Progenitor cell of endocrine pancreas (in vitro differentiated cells): ENCODE results near the gene WNT9A. TPM values are rescaled to one million over a fixed set of nuclear protein-coding genes. Genes with fewer than 3 reads are reported as not detected.

Experiments
- DNase-seq: peaks from one replicate; pipeline ENCODE4 v3.0.0; 2021; ENCODE audit warnings: low spot score; ENCODE audit not compliant: unreplicated experiment
- H3K27ac Mint-ChIP-seq: 2 replicates; pipeline ENCODE4 v1.8.0; 2021; ENCODE audit warnings: mild to moderate bottlenecking, moderate library complexity, mixed read lengths
- H3K27me3 Mint-ChIP-seq: 2 replicates; pipeline ENCODE4 v1.8.0; 2021; ENCODE audit warnings: mixed read lengths
- H3K36me3 Mint-ChIP-seq: 2 replicates; pipeline ENCODE4 v1.8.0; 2022; ENCODE audit warnings: mixed read lengths; ENCODE audit not compliant: insufficient read depth
- H3K4me1 Mint-ChIP-seq: 2 replicates; pipeline ENCODE4 v1.8.0; 2021; ENCODE audit warnings: low read depth, mixed read lengths
- H3K4me3 Mint-ChIP-seq: 2 replicates; pipeline ENCODE4 v1.8.0; 2021; ENCODE audit warnings: low read depth, mild to moderate bottlenecking, moderate library complexity, mixed read lengths
- H3K9me3 Mint-ChIP-seq: 2 replicates; pipeline ENCODE4 v1.8.0; 2021; ENCODE audit warnings: low read depth, mixed read lengths
- total RNA-seq: library from RNA; stranded (reverse); gene quantifications from 2 replicates; pipeline ENCODE4 v1.2.1, GENCODE V29; 2021
- TF ChIP-seq, protein P1 (sequence below): fragments of 200-600 bp; sonication (generic); IDR thresholded peaks from one replicate; pipeline ENCODE4 v1.5.0; 2021; ENCODE audit warnings: antibody characterized with exemption, mild to moderate bottlenecking; ENCODE audit not compliant: unreplicated experiment

WNT9A gene
- total RNA-seq, 1 donor from 2014 or later = 1.2 TPM

GRCh38 chr1:227890451-227891222, 57.1 kb downstream of the WNT9A start:
- TF ChIP-seq, protein P1, sequence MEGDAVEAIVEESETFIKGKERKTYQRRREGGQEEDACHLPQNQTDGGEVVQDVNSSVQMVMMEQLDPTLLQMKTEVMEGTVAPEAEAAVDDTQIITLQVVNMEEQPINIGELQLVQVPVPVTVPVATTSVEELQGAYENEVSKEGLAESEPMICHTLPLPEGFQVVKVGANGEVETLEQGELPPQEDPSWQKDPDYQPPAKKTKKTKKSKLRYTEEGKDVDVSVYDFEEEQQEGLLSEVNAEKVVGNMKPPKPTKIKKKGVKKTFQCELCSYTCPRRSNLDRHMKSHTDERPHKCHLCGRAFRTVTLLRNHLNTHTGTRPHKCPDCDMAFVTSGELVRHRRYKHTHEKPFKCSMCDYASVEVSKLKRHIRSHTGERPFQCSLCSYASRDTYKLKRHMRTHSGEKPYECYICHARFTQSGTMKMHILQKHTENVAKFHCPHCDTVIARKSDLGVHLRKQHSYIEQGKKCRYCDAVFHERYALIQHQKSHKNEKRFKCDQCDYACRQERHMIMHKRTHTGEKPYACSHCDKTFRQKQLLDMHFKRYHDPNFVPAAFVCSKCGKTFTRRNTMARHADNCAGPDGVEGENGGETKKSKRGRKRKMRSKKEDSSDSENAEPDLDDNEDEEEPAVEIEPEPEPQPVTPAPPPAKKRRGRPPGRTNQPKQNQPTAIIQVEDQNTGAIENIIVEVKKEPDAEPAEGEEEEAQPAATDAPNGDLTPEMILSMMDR = no peak
- no peaks in the 10 kb centered on the region for H3K36me3 Mint-ChIP-seq
- H3K9me3 Mint-ChIP-seq = no peaks in the 10 kb centered on the region
- peaks cover 4% of the 10 kb centered on the region for H3K27me3 Mint-ChIP-seq
- DNase-seq = peak; percentile 7
- H3K4me3 Mint-ChIP-seq = no peak overlapping the region
- no peak overlapping the region for H3K27ac Mint-ChIP-seq
- H3K4me1 Mint-ChIP-seq = peaks cover 2% of the 10 kb centered on the region

GRCh38 chr1:227889863-227890405, 57.8 kb downstream of the WNT9A start:
- Mint-ChIP-seq H3K27ac (no peak overlapping the region), H3K4me3 (no peak overlapping the region), H3K27me3 (peaks cover 4% of the 10 kb centered on the region), H3K4me1 (peaks cover 2% of the 10 kb centered on the region), H3K9me3 (no peaks in the 10 kb centered on the region), H3K36me3 (no peaks in the 10 kb centered on the region)
- DNase-seq = peak; percentile 8
- TF ChIP-seq, protein P1 = no peak

GRCh38 chr1:227889047-227889862, 58.5 kb downstream of the WNT9A start:
- H3K9me3 Mint-ChIP-seq = no peaks in the 10 kb centered on the region
- peak overlapping the region; percentile 51 for H3K27ac Mint-ChIP-seq
- H3K4me3 Mint-ChIP-seq = no peak overlapping the region
- no peaks in the 10 kb centered on the region for H3K36me3 Mint-ChIP-seq
- peak; percentile 7 for DNase-seq
- TF ChIP-seq, protein P1 = no peak
- peaks cover 2% of the 10 kb centered on the region for H3K4me1 Mint-ChIP-seq
- H3K27me3 Mint-ChIP-seq = peaks cover 4% of the 10 kb centered on the region

GRCh38 chr1:227888404-227889046, 59.2 kb downstream of the WNT9A start:
- H3K4me3 Mint-ChIP-seq = no peak overlapping the region

More at GRCh38 chr1:227888404-227889046, 59.2 kb downstream of the WNT9A start:
- no peak for DNase-seq
- Mint-ChIP-seq H3K27ac (no peak overlapping the region), H3K9me3 (no peaks in the 10 kb centered on the region), H3K27me3 (no peaks in the 10 kb centered on the region), H3K36me3 (no peaks in the 10 kb centered on the region), H3K4me1 (peaks cover 2% of the 10 kb centered on the region)
- TF ChIP-seq, protein P1 = no peak
